GM19035 (cell line): ENCODE results near the gene MSH2.
"Not testable (repeated sequence)": the region's sequence is repeated elsewhere in the genome, so short reads cannot be mapped to it uniquely, and the experiment has no call there.

ENCODE experiments used
- ATAC-seq: cut with Tn5 transposase; IDR thresholded peaks from one replicate; pipeline ENCODE4 v1.9.1; 2021; ENCODE audit not compliant: unreplicated experiment

Gene MSH2

DNA sequence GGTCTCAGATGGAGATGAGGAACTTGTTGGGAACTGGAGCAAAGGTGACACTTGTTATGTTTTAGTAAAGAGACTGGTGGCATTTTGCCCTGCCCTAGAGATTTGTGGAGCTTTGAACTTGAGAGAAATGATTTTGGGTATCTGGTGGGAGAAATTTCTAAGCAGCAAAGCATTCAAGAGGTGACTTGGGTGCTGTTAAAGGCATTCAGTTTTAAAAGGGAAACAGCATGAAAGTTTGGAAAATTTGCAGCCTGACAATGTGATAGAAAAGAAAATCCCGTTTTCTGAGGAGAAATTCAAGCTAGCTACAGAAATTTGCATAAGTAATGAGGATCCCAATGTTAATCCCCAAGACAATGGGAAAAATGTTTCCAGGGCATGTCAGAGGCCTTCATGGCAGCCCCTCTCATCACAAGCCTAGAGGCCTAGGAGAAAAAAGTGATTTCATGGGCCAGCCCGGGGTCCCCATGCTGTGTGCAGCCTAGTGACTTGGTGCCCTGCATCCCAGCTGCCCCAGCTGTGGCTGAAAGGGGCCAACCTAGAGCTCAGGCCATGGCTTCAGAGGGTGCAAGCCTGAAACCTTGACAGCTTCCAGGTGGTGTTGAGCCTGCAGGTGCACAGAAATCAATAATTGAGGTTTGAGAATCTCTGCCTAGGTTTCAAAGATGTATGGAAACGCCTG lies 3.8 kb downstream of the MSH2 start:
- ATAC-seq, result not testable (repeated sequence)

GRCh38 chr2:47407976-47408375 lies 5.0 kb downstream of the MSH2 start:
- ATAC-seq, result not testable (repeated sequence)

DNA sequence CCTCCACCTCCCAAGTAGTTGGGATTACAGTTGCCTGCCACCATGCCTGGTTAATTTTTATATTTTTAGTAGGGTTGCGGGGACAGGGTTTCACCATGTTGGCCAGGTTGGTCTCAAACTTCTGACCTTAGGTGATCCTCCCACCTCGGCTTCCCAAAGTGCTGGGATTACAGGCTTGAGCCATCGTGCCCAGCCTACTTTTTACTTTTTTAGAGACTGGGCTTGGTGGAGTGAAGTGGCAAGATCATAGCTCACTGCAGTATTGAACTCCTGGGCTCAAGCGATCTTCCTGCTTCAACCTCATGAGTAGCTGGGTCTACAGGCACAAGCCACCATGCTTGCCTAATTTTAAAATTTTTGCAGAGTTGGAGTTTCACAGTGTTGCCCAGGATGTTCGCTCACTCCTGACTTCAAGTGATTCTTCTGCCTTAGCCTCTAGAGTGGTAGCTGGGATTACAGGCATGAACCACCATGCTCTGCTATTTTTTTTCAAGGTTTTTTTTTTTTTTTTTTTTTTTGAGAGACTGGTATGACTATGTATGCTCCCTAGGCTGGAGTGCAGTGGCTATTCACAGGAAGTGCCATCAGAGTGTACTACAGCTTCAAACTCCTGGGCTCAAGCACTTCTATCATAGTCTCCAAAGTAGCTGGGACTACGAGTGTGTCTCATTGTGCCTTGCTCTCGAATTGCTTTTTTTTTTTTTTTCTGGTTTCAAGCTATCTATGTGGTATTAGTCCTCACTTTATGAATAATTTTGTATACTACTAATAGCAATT lies 11.9 kb downstream of the MSH2 start:
- ATAC-seq, result no peak

DNA sequence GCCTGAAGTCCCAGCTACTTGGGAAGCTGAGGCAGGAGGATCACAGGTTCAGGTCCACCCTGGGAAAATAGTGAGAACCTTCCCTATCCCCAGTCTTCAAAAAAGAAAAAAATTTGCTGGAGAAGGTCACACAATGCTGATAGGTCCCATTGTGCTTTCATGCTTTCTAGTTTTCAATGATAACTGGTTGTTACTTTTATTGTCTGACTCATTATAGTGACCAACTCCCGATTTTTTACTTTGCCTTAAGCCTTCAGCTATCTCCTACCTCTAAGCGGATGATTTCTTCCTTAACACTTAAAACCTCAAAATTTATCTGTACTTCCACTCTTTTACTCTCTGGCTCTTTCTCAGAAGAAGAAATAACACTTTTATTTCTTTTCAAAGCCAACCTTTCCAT lies 17.3 kb downstream of the MSH2 start:
- ATAC-seq, result no peak

GRCh38 chr2:47420683-47421082 lies 17.7 kb downstream of the MSH2 start:
- ATAC-seq, result not testable (repeated sequence)

DNA sequence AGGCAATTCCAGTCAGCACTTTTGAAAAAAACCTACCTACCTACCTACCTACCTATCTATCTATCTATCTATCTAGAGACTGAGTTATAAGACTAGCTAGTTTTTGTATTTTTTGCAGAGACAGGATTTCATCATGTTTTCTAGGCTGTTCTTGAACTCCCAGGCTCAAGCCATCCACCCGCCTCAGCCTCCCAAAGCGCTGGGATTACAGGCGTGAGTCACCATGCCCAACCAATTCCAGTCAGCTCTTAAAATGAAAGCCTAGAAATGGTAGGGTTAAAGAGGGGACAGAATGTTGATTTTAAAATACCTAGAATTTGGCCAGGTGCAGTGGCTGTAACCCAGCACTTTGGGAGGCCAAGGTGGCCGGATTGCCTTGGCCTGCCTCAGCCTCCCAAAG lies 19.1 kb downstream of the MSH2 start:
- no peak for ATAC-seq

DNA sequence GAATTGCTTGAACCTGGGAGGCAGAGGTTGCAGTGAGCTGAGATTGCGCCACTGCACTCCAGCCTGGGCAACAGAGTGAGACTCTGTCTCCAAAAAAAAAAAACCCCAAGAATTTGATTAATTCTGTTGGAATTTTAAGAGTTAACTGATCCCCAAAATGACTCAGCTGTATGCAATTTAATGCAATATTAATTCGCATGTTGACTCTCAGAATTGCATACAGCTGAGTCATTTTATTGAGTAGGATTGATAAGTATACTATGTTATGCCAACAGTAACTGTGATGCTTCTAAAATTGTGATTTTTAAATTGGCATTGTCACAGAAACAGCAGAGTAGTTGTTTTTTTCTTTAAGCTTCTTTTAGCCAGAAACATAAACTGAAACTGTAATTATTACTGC lies 19.6 kb downstream of the MSH2 start:
- no peak for ATAC-seq

GRCh38 chr2:47426786-47427185 lies 23.8 kb downstream of the MSH2 start:
- no peak for ATAC-seq

GRCh38 chr2:47429795-47430194 lies 26.8 kb downstream of the MSH2 start:
- no peak for ATAC-seq

GRCh38 chr2:47433006-47433405 lies 30.1 kb downstream of the MSH2 start:
- not testable (repeated sequence) for ATAC-seq

GRCh38 chr2:47433445-47433844 lies 30.5 kb downstream of the MSH2 start:
- not testable (repeated sequence) for ATAC-seq

DNA sequence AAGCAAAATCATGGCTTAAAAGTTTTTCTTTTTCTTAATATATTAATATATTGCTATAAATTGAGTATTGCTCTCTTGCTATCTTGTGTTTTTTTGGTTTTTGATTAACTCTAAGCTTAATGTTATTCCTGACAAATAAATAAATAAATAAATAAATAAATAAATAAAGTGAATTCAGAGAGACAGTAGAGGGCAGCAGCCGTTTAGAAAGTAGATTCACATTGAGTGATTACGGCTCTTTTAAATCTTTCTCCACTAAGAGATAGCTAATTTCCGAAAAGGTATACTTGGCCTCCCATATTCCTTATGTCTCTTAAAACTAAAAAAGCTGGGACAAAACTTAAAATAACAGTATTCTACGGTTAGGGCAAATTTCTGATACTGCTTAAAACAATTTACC lies 34.3 kb downstream of the MSH2 start:
- no peak for ATAC-seq

- no peak for ATAC-seq
These were observed 35.1 kb downstream of the MSH2 start for GRCh38 chr2:47438106-47438505.

GRCh38 chr2:47438783-47439182 lies 35.8 kb downstream of the MSH2 start:
- ATAC-seq, result no peak

- no peak for ATAC-seq
These were observed 48.8 kb downstream of the MSH2 start for GRCh38 chr2:47451790-47452189.

GRCh38 chr2:47452761-47453160 lies 49.8 kb downstream of the MSH2 start:
- ATAC-seq, result no peak

- ATAC-seq, result not testable (repeated sequence)
These were observed 51.9 kb downstream of the MSH2 start for GRCh38 chr2:47454818-47455217.

DNA sequence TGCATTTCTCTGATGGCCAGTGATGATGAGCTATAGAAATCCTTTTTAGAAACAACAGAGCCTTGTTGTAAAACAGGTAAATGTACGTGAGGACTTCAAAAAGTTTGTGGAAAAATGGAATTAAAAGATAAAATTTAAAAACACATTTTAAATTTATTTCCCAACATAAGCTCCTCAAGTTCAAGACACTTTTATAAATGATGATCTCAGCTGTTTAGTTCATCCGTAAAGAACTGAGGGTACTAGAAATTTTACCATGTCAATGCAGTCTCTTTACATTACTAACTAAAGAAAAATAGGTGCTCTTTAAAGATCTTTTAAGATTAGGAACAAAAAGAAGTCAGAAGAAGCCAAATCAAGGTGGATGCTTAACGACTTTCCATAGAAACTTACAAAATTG lies 52.5 kb downstream of the MSH2 start:
- no peak for ATAC-seq

GRCh38 chr2:47456851-47457250 lies 53.9 kb downstream of the MSH2 start:
- ATAC-seq, result no peak

GRCh38 chr2:47457268-47457667 lies 54.3 kb downstream of the MSH2 start:
- ATAC-seq, result no peak

DNA sequence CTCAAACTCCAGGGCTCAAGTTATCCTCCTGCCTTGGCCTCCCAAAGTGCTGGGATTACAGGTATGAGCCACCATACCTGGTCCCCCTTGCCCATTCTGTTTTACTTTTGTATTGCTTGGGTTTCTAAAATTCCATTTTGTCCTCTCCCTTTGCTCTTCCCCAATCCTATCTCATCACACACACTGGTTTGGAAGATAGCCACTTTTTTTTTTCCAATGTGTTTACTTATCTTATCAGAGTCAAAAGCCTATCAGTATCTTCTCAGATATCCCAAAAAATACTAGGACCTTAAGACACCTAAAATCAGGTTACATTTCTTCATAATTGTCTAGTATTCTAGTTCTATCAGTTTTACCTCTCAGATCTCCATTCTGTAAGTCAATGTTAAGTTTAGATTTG lies 56.1 kb downstream of the MSH2 start:
- no peak for ATAC-seq

DNA sequence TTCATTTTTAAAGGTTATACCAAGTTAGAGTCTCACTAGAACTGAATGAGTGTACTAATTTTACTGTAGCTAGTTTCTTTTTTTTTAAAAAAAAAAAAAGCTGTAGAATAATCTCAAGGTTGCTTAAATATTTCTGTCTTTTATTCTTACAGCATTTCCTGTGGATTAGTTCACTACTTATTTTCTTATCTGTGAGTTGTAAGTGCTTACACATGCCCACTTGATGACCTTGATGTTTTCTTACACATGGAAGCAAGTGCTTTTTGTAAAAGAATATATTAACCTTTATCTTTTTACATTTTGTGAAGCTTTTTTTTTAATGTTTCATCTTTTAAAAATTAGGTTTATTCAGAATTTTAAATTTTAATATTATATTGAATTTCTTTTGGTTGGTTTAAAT lies 57.8 kb downstream of the MSH2 start:
- no peak for ATAC-seq
